ENCODE data around the gene CCDC60.
"Not testable (repeated sequence)": the region's sequence is repeated elsewhere in the genome, so short reads cannot be mapped to it uniquely, and the experiment has no call there.

CCDC60 gene

DNA sequence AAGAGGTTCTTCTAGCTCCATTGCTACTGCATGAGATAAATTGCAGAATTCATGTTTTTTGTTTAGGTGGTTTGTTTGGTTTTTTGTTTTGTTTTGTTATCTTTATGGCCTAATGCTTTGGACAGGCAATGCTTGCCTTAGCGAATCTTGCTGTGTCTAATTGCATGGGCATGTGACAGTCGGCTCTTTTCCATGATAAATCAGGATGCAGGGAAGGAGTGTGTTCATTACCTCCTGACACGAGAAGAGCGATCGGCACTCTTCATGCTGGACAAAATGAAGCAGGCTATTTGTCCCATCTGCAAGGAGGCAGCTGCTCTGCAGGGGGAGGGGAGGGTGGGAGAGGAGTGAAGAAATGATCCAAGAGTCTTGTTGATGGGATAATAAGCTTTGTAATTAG, 6.5 kb downstream of the CCDC60 start:
- no peak for DNase-seq (ENCODE audit: extremely low spot score)
- TF ChIP-seq L3MBTL2 (conservative IDR thresholded peaks at IDR 0.05) (no peak), FOXK2 (IDR thresholded peaks at IDR 0.05) (no peak), LEF1 (IDR thresholded peaks at IDR 0.05; ENCODE audit: borderline replicate concordance) (no peak), ELF4 (IDR thresholded peaks at IDR 0.05) (no peak), FOXM1 (IDR thresholded peaks at IDR 0.05; ENCODE audit: borderline replicate concordance) (no peak), ARNT (IDR thresholded peaks at IDR 0.05) (no peak), NFRKB (IDR thresholded peaks at IDR 0.05) (no peak), HDGF (IDR thresholded peaks at IDR 0.05; ENCODE audit: borderline replicate concordance) (no peak), SP1 (IDR thresholded peaks at IDR 0.05) (no peak), ZNF384 (IDR thresholded peaks at IDR 0.05) (no peak), SUZ12 (IDR thresholded peaks at IDR 0.05) (no peak), TARDBP (IDR thresholded peaks at IDR 0.05) (no peak), BHLHE40 (IDR thresholded peaks at IDR 0.05; ENCODE audit: borderline replicate concordance) (no peak), CTBP1 (IDR thresholded peaks at IDR 0.05; ENCODE audit: borderline replicate concordance) (no peak)
- TF ChIP-seq, protein P1, sequence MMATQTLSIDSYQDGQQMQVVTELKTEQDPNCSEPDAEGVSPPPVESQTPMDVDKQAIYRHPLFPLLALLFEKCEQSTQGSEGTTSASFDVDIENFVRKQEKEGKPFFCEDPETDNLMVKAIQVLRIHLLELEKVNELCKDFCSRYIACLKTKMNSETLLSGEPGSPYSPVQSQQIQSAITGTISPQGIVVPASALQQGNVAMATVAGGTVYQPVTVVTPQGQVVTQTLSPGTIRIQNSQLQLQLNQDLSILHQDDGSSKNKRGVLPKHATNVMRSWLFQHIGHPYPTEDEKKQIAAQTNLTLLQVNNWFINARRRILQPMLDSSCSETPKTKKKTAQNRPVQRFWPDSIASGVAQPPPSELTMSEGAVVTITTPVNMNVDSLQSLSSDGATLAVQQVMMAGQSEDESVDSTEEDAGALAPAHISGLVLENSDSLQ (IDR thresholded peaks at IDR 0.05): no peak
- CTCF ChIA-PET: interaction anchor here (0.6 kb wide), 1 partner anchor 862 kb away, joined by 3 read pairs; no protein-coding TSS in a partner anchor
- POLR2A ChIA-PET: no interaction called here

DNA sequence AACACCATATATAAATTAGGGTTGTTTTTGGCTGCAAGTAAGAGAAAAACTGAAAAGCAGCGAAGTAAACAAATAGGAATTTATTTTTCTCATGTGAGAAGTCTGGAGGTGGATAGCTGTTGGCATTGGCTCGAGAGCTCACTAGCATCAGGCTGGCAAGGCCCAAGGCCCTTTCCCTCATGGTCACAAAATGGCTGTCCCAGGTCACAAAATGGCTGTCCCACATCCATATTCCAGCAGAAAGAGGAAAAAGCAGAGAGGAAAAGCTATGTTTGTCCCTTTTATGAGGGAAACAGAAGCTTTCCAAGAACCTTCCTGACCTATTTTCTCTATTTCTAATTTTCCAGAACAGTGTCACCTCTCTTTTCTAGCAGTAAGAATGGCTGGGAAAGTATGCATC, 7.5 kb downstream of the CCDC60 start:
- POLR2A ChIA-PET: no interaction called here
- no peak for TF ChIP-seq FOXK2 (IDR thresholded peaks at IDR 0.05)
- TF ChIP-seq L3MBTL2 (conservative IDR thresholded peaks at IDR 0.05): no peak
- no peak for TF ChIP-seq ARNT (IDR thresholded peaks at IDR 0.05)
- no peak for TF ChIP-seq FOXA1 (IDR thresholded peaks at IDR 0.05)
- TF ChIP-seq, protein P1 (IDR thresholded peaks at IDR 0.05): no peak
- TF ChIP-seq TARDBP (IDR thresholded peaks at IDR 0.05): no peak
- no peak for TF ChIP-seq SP1 (IDR thresholded peaks at IDR 0.05)
- no peak for TF ChIP-seq ELF4 (IDR thresholded peaks at IDR 0.05)
- TF ChIP-seq FOXM1 (IDR thresholded peaks at IDR 0.05; ENCODE audit: borderline replicate concordance): no peak
- TF ChIP-seq LEF1 (IDR thresholded peaks at IDR 0.05; ENCODE audit: borderline replicate concordance): no peak
- TF ChIP-seq CTBP1 (IDR thresholded peaks at IDR 0.05; ENCODE audit: borderline replicate concordance): no peak
- TF ChIP-seq NFRKB (IDR thresholded peaks at IDR 0.05): no peak
- no peak for TF ChIP-seq HDGF (IDR thresholded peaks at IDR 0.05; ENCODE audit: borderline replicate concordance)
- TF ChIP-seq BHLHE40 (IDR thresholded peaks at IDR 0.05; ENCODE audit: borderline replicate concordance): no peak
- no peak for TF ChIP-seq SUZ12 (IDR thresholded peaks at IDR 0.05)
- TF ChIP-seq ZNF384 (IDR thresholded peaks at IDR 0.05): no peak
- DNase-seq (ENCODE audit: extremely low spot score): no peak
- CTCF ChIA-PET: no interaction called here

- DNase-seq (ENCODE audit: extremely low spot score): no peak
- ChIA-PET CTCF (no interaction called here), POLR2A (no interaction called here)
- TF ChIP-seq FOXK2 (IDR thresholded peaks at IDR 0.05) (no peak), ZNF384 (IDR thresholded peaks at IDR 0.05) (no peak), NFRKB (IDR thresholded peaks at IDR 0.05) (no peak), ARNT (IDR thresholded peaks at IDR 0.05) (no peak), BHLHE40 (IDR thresholded peaks at IDR 0.05; ENCODE audit: borderline replicate concordance) (no peak), LEF1 (IDR thresholded peaks at IDR 0.05; ENCODE audit: borderline replicate concordance) (no peak), SUZ12 (IDR thresholded peaks at IDR 0.05) (no peak), CTBP1 (IDR thresholded peaks at IDR 0.05; ENCODE audit: borderline replicate concordance) (no peak), HDGF (IDR thresholded peaks at IDR 0.05; ENCODE audit: borderline replicate concordance) (no peak), SP1 (IDR thresholded peaks at IDR 0.05) (no peak), FOXA1 (IDR thresholded peaks at IDR 0.05) (no peak), L3MBTL2 (conservative IDR thresholded peaks at IDR 0.05) (no peak), FOXM1 (IDR thresholded peaks at IDR 0.05; ENCODE audit: borderline replicate concordance) (no peak), ELF4 (IDR thresholded peaks at IDR 0.05) (no peak), TARDBP (IDR thresholded peaks at IDR 0.05) (no peak)
- TF ChIP-seq, protein P1 (IDR thresholded peaks at IDR 0.05): no peak
These were observed 8.6 kb downstream of the CCDC60 start for GRCh38 chr12:119343130-119343529.

GRCh38 chr12:119354172-119354571, 19.6 kb downstream of the CCDC60 start:
- TF ChIP-seq, protein P1 (IDR thresholded peaks at IDR 0.05): no peak
- TF ChIP-seq LEF1 (IDR thresholded peaks at IDR 0.05; ENCODE audit: borderline replicate concordance): no peak
- TF ChIP-seq FOXK2 (IDR thresholded peaks at IDR 0.05): no peak
- no peak for TF ChIP-seq SP1 (IDR thresholded peaks at IDR 0.05)
- TF ChIP-seq SUZ12 (IDR thresholded peaks at IDR 0.05): no peak
- TF ChIP-seq BHLHE40 (IDR thresholded peaks at IDR 0.05; ENCODE audit: borderline replicate concordance): no peak
- no peak for TF ChIP-seq FOXA1 (IDR thresholded peaks at IDR 0.05)
- no peak for TF ChIP-seq CTBP1 (IDR thresholded peaks at IDR 0.05; ENCODE audit: borderline replicate concordance)
- no peak for DNase-seq (ENCODE audit: extremely low spot score)
- ChIA-PET CTCF (no interaction called here), POLR2A (no interaction called here)

DNA sequence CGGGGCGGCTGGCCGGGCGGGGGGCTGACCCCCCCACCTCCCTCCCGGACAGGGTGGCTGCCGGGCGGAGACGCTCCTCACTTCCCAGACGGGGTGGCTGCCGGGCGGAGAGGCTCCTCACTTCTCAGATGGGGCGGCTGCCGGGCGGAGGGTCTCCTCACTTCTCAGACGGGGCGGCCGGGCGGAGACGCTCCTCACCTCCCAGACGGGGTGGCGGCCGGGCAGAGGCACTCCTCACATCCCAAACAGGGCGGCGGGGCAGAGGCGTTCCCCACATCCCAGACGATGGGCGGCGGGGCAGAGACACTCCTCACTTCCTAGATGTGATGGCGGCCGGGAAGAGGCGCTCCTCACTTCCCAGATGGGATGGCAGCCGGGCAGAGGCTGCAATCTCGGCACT, 25.8 kb downstream of the CCDC60 start:
- CTCF ChIA-PET; DNase-seq (ENCODE audit: extremely low spot score); POLR2A ChIA-PET: not testable (repeated sequence)

DNA sequence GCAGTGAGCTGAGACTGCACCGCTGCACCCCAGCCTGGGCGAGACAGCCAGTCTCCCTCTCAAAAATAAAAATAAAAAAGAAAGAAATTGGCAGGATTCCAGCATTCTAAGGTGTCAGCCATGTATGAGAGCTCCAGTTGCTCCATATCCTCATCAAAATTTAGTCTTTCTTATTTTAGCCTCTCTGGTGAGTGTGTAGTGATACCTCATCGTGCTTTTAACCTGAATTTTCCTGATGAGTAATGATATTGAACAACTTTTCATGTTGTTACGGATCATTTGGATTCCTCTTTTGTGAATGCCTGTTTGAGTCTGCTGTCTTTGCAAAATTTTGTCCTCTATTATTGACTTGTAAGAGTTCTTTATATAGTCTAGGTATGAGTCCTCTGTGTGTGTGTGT, 28.5 kb downstream of the CCDC60 start:
- ChIA-PET POLR2A (no interaction called here), CTCF (interaction anchor here (0.6 to 0.7 kb wide), 2 partner anchors 46 to 650 kb away, joined by 3 to 5 read pairs; no protein-coding TSS in a partner anchor)
- no peak for TF ChIP-seq ARNT (IDR thresholded peaks at IDR 0.05)
- TF ChIP-seq, protein P1 (IDR thresholded peaks at IDR 0.05): no peak
- TF ChIP-seq TARDBP (IDR thresholded peaks at IDR 0.05): no peak
- TF ChIP-seq BHLHE40 (IDR thresholded peaks at IDR 0.05; ENCODE audit: borderline replicate concordance): no peak
- no peak for TF ChIP-seq L3MBTL2 (conservative IDR thresholded peaks at IDR 0.05)
- no peak for TF ChIP-seq ZNF384 (IDR thresholded peaks at IDR 0.05)
- TF ChIP-seq CTBP1 (IDR thresholded peaks at IDR 0.05; ENCODE audit: borderline replicate concordance): no peak
- no peak for TF ChIP-seq SUZ12 (IDR thresholded peaks at IDR 0.05)
- no peak for TF ChIP-seq NFRKB (IDR thresholded peaks at IDR 0.05)
- TF ChIP-seq FOXK2 (IDR thresholded peaks at IDR 0.05): no peak
- no peak for TF ChIP-seq LEF1 (IDR thresholded peaks at IDR 0.05; ENCODE audit: borderline replicate concordance)
- TF ChIP-seq ELF4 (IDR thresholded peaks at IDR 0.05): no peak
- no peak for TF ChIP-seq FOXM1 (IDR thresholded peaks at IDR 0.05; ENCODE audit: borderline replicate concordance)
- TF ChIP-seq SP1 (IDR thresholded peaks at IDR 0.05): no peak
- DNase-seq (ENCODE audit: extremely low spot score): no peak
